Right atrium auricular region (tissue), 2 donors: ENCODE results near the gene CSF1. TPM values are rescaled to one million over a fixed set of nuclear protein-coding genes. Genes with fewer than 3 reads are reported as not detected.

Experiments used
- DNase-seq: peaks from one replicate; pipeline ENCODE4 v3.0.0-alpha.2; 2019; ENCODE audit warnings: low spot score
- H3K27ac ChIP-seq, 2 donors: fragments of 200-600 bp; sonication (generic); 1 replicate in 1 of 2; 2 replicates in 1 of 2; pipeline ENCODE4 v1.5.1; 2016 to 2019
- H3K27me3 ChIP-seq, 2 donors: fragments of 200-600 bp; sonication (generic); one replicate each; pipeline versions ENCODE4 v1.5.1 to v1.6.0; 2017 to 2019
- H3K36me3 ChIP-seq: fragments of 200-600 bp; sonication (generic); one replicate; pipeline ENCODE4 v1.5.1; 2016
- H3K4me1 ChIP-seq, 2 donors: fragments of 200-600 bp; sonication (generic); one replicate each; pipeline versions ENCODE4 v1.5.1 to v1.6.0; 2017 to 2019
- H3K4me3 ChIP-seq, 2 donors: fragments of 200-600 bp; sonication (generic); 1 replicate in 1 of 2; 2 replicates in 1 of 2; pipeline ENCODE4 v1.5.1; 2017 to 2019; ENCODE audit warnings: mild to moderate bottlenecking in 1 of 2, moderate library complexity in 1 of 2
- H3K9me3 ChIP-seq, 2 donors: fragments of 200-600 bp; sonication (generic); one replicate each; pipeline ENCODE4 v1.5.1; 2019
- CTCF ChIP-seq, 2 donors: fragments of 200-600 bp; sonication (generic); IDR thresholded peaks; one replicate each; pipeline ENCODE4 v1.5.1; 2019; ENCODE audit warnings: antibody characterized with exemption in 2 of 2
- total RNA-seq, 2 donors: library from RNA; depleted of rRNA; stranded (reverse); fragments of >200 nt; gene quantifications; one replicate each; pipeline ENCODE4 v1.1.0, GENCODE V29; 2016

Gene CSF1
- total RNA-seq, 2 donors from 2014 or later: 31.4 to 48.4 TPM

GRCh38 chr1:109886827-109887226 lies 23.8 kb upstream of the CSF1 start:
- Histone ChIP-seq H3K4me1 (peaks cover 0 to 44% of the 10 kb centered on the region in 2 donors), H3K27ac (no peak overlapping the region)

GRCh38 chr1:109887271-109887670 lies 23.4 kb upstream of the CSF1 start:
- Histone ChIP-seq H3K27me3 (no peaks in the 10 kb centered on the region), H3K36me3 (no peaks in the 10 kb centered on the region), H3K4me3 (no peak overlapping the region), H3K27ac (no peak overlapping the region), H3K9me3 (no peaks in the 10 kb centered on the region), H3K4me1 (peaks cover 0 to 44% of the 10 kb centered on the region in 2 donors)
- no peak for TF ChIP-seq CTCF (IDR thresholded peaks at IDR 0.05)
- DNase-seq: no peak

More at GRCh38 chr1:109886827-109887226, 23.8 kb upstream of the CSF1 start:
- H3K36me3 ChIP-seq: no peaks in the 10 kb centered on the region
- no peak overlapping the region for H3K4me3 ChIP-seq
- no peak for TF ChIP-seq CTCF (IDR thresholded peaks at IDR 0.05)
- H3K27me3 ChIP-seq: no peaks in the 10 kb centered on the region
- no peak for DNase-seq
- no peaks in the 10 kb centered on the region for H3K9me3 ChIP-seq

GRCh38 chr1:109887884-109888283 lies 22.8 kb upstream of the CSF1 start:
- Histone ChIP-seq H3K4me3 (no peak overlapping the region), H3K27ac (no peak overlapping the region), H3K4me1 (peaks cover 0 to 44% of the 10 kb centered on the region in 2 donors), H3K9me3 (no peaks in the 10 kb centered on the region), H3K36me3 (no peaks in the 10 kb centered on the region), H3K27me3 (no peaks in the 10 kb centered on the region)
- no peak for TF ChIP-seq CTCF (IDR thresholded peaks at IDR 0.05)
- DNase-seq: no peak

DNA sequence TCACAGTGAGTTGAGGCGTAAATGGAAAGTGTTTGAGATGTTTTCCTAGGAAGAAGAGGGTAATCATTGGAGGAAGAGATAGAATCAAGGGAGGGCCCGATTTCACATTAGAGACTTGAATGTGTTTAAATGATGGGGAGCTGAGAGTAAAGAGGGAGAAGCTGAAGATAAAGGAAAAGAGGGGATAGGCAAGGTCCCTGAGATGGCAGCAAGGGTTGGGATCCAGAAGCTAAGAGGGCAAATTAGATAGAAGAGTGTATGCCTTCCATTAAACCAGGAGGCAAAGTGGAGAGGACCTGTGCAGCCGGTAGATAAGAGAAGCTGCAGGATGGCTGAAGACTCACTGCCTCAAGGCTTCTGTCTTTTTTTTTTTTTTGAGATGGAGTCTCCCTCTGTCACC lies 21.6 kb upstream of the CSF1 start:
- DNase-seq: no peak
- Histone ChIP-seq H3K4me1 (peaks cover 0 to 39% of the 10 kb centered on the region in 2 donors), H3K27ac (no peak overlapping the region), H3K27me3 (no peaks in the 10 kb centered on the region), H3K4me3 (no peak overlapping the region), H3K9me3 (no peaks in the 10 kb centered on the region), H3K36me3 (no peaks in the 10 kb centered on the region)
- no peak for TF ChIP-seq CTCF (IDR thresholded peaks at IDR 0.05)

DNA sequence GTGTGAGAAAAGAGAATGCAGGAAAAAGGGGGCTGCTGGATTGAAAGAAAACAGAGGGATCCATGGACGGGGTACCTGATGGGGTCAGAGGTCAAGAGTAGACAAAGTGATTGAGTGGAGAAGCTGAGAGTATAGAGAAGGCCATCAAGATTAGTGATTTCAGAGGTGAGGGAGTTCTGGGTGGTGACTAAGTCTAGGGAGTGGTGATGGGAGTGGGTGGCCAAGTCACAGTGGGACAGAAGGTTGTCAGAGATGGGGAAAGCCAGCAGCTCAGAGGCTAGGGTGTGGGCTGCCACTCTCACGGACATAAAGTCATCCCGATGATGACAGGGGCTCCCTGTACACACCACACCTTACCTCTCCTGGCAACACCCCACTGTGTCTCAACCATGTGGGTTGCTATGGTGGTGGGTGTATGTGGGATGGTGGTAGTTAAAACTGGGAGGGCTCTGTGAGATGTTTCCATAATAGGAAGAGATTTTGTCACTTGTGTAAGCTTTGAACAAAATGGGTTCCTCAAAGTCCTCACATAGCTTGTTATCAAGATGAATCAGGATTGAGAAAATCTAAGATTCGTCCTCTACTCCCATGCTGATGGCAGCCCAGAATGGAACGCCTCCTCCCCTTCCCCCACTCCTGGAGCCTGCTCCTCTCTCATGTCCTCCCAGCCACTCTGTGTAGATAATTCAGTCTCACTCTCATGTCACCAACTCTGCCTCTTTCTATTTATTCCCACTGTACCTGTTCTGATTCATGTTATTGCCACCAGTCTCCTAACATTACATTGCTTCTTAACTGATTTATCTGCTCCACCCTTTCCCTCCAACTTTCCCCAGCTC lies 20.3 kb upstream of the CSF1 start:
- Histone ChIP-seq H3K27me3 (no peaks in the 10 kb centered on the region), H3K27ac (no peak overlapping the region), H3K4me1 (peaks cover 0 to 39% of the 10 kb centered on the region in 2 donors), H3K9me3 (no peaks in the 10 kb centered on the region), H3K4me3 (no peak overlapping the region), H3K36me3 (no peaks in the 10 kb centered on the region)
- no peak for DNase-seq
- TF ChIP-seq CTCF (IDR thresholded peaks at IDR 0.05): no peak
